K562 (cell line): ENCODE data around the gene SLC9A1. TPM values are rescaled to one million over a fixed set of nuclear protein-coding genes. Genes with fewer than 3 reads are reported as not detected.

Experiments used
- CBFA2T3 ChIP-seq: fragments of 450-650 bp; IDR thresholded peaks from 2 replicates; pipeline ENCODE4 v1.6.1; 2017
- DIDO1 ChIP-seq: fragments of 450-650 bp; IDR thresholded peaks from 2 replicates; pipeline ENCODE4 v1.6.1; 2016; ENCODE audit warnings: low read depth, missing biosample characterization, missing genetic modification characterization
- HMGN3 ChIP-seq: IDR thresholded peaks from 2 replicates; pipeline ENCODE4 v1.6.1; 2011; ENCODE audit warnings: borderline replicate concordance, low read depth, mild to moderate bottlenecking, mixed read lengths, low read length; ENCODE audit not compliant: insufficient read length; ENCODE audit errors: extremely low read depth
- SLC30A9 ChIP-seq: fragments of 250-450 bp; sonication (Bioruptor Pico); IDR thresholded peaks from 2 replicates; pipeline ENCODE4 v1.8.0; 2022; ENCODE audit warnings: mild to moderate bottlenecking, moderate library complexity
- SNIP1 ChIP-seq: fragments of 450-650 bp; IDR thresholded peaks from 2 replicates; pipeline ENCODE4 v1.7.1; 2017; ENCODE audit warnings: low read depth, mild to moderate bottlenecking
- SPI1 ChIP-seq: IDR thresholded peaks from 2 replicates; pipeline ENCODE4 v1.6.1; 2011; ENCODE audit warnings: low read depth, low read length, control low read depth, borderline replicate concordance
- STAG1 ChIP-seq: sonication (generic); formaldehyde crosslinking; IDR thresholded peaks from 2 replicates; pipeline ENCODE4 v1.5.0; 2020; ENCODE audit warnings: missing genetic modification reagents, borderline replicate concordance
- TCFL5 ChIP-seq: fragments of 250-450 bp; sonication (Bioruptor Pico); conservative IDR thresholded peaks from 2 replicates; pipeline ENCODE4 v1.6.1; 2021; ENCODE audit warnings: mild to moderate bottlenecking, moderate library complexity, matching md5 sums
- ZEB2 ChIP-seq: fragments of 450-650 bp; IDR thresholded peaks from 2 replicates; pipeline ENCODE4 v1.6.1; 2016
- ZKSCAN8 ChIP-seq: fragments of 200-800 bp; sonication (Bioruptor generic); IDR thresholded peaks from 2 replicates; pipeline ENCODE4 v1.6.1; 2016; ENCODE audit warnings: missing genetic modification characterization, missing compliant biosample characterization
- ZNF133 ChIP-seq: fragments of 250-450 bp; sonication (Bioruptor Pico); IDR thresholded peaks from 2 replicates; pipeline ENCODE4 v1.4.0; 2020; ENCODE audit warnings: mild to moderate bottlenecking
- ZNF354B ChIP-seq: fragments of 250-450 bp; sonication (Bioruptor Pico); IDR thresholded peaks from 2 replicates; pipeline ENCODE4 v1.4.0; 2020
- ZNF668 ChIP-seq: fragments of 250-450 bp; sonication (Bioruptor Pico); IDR thresholded peaks from 2 replicates; pipeline ENCODE4 v1.8.0; 2022; ENCODE audit warnings: mild to moderate bottlenecking, inconsistent platforms
- polyA plus RNA-seq, 8 experiments: library from polyadenylated mRNA; depleted of rRNA in 4 of 8; stranded (reverse) in 5 of 8; unstranded in 3 of 8; fragments of >200 nt; fragmentation: Nextera tagmentation in 2 of 8; fragmentation: Illumina TruSeq in 1 of 8; extraction: Ambion mirVana in 2 of 8; extraction: Trizol in 1 of 8; gene quantifications; 2 replicates each; pipeline versions ENCODE4 v1.2.1 to v1.2.3, GENCODE V29; 2011 to 2014; ENCODE audit warnings: inconsistent platforms in 1 of 8, missing spikeins in 1 of 8
- total RNA-seq, 7 experiments: library from RNA; depleted of rRNA in 6 of 7; stranded (reverse); fragments of >200 nt in 6 of 7; fragmentation: Illumina TruSeq in 2 of 7; extraction: Trizol in 2 of 7; gene quantifications; 2 replicates each; pipeline versions ENCODE4 v1.2.1 to v1.2.3, GENCODE V29; 2011 to 2021; ENCODE audit warnings: low replicate concordance in 1 of 7
- TF ChIP-seq, protein P1 (sequence below): fragments of 250-450 bp; sonication (Bioruptor Pico); IDR thresholded peaks from 2 replicates; pipeline ENCODE4 v1.6.1; 2021; ENCODE audit warnings: mild to moderate bottlenecking
- TF ChIP-seq, protein P2 (sequence below): IDR thresholded peaks from 2 replicates; pipeline ENCODE4 v1.6.1; 2016; ENCODE audit warnings: missing genetic modification characterization, missing compliant biosample characterization
- TF ChIP-seq, protein P3 (sequence below): fragments of 450-650 bp; formaldehyde crosslinking; IDR thresholded peaks from 2 replicates; pipeline ENCODE4 v1.4.0; 2022; ENCODE audit warnings: mild to moderate bottlenecking, moderate library complexity
- TF ChIP-seq, protein P4 (sequence below): sonication (generic); formaldehyde crosslinking; IDR thresholded peaks from 2 replicates; pipeline ENCODE4 v1.8.1; 2023; ENCODE audit warnings: mild to moderate bottlenecking, missing genetic modification reagents
- TF ChIP-seq, protein P5 (sequence below), 3 experiments: fragments of 200-800 bp in 1 of 3; sonication (Bioruptor generic) in 1 of 3; sonication (generic) in 1 of 3; formaldehyde crosslinking in 1 of 3; IDR thresholded peaks; 2 replicates each; pipeline versions ENCODE4 v1.6.1 to v1.8.0; 2016 to 2022; ENCODE audit warnings: mild to moderate bottlenecking in 2 of 3, missing compliant biosample characterization in 2 of 3, missing genetic modification characterization in 2 of 3, missing genetic modification reagents in 1 of 3
- TF ChIP-seq, protein P6 (sequence below), 2 experiments: IDR thresholded peaks in 1 of 2; conservative IDR thresholded peaks in 1 of 2; 2 replicates each; pipeline ENCODE4 v1.6.1; 2016; ENCODE audit warnings: low read depth in 2 of 2, mild to moderate bottlenecking in 1 of 2, missing compliant biosample characterization in 1 of 2, missing genetic modification characterization in 1 of 2, moderate library complexity in 1 of 2

Gene SLC9A1
- total and polyA plus RNA-seq, 9 of the 15 experiments (the other 6 are each of a cell fraction or from before 2014, with no cell fraction given), result 0.59 to 14.4 (median 2.0) TPM

DNA sequence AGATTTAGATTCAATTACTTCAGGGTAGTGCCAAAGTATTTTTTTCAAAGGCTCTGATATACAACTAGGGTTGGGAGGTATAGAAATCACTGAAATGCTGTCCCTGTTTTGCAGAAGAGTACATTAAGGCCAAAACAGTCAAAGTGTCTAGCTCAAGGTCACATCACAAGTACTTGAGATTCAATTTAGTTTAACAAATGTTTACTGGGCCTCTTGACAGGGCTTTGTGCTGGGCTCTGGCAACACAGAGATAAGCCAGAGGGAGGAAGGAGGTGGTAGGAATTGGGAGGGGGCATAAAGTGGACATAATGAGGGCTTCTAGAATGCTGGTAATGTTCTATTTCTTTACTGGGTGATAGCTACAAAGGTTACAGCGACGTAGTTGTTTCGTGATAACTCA is 2.3 kb upstream of the SLC9A1 start (continued):
- TF ChIP-seq, protein P1, sequence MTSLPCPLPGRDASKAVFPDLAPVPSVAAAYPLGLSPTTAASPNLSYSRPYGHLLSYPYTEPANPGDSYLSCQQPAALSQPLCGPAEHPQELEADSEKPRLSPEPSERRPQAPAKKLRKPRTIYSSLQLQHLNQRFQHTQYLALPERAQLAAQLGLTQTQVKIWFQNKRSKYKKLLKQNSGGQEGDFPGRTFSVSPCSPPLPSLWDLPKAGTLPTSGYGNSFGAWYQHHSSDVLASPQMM, result no peak
- TF ChIP-seq SPI1, result peak; percentile 51; the same call in 1 of the 2 replicates
- TF ChIP-seq STAG1 (CRISPR knock-in tag), result no peak
- TF ChIP-seq ZNF133, result no peak
- TF ChIP-seq SLC30A9 (CRISPR knock-in tag), result no peak
- TF ChIP-seq HMGN3, result no peak
- TF ChIP-seq, protein P2, sequence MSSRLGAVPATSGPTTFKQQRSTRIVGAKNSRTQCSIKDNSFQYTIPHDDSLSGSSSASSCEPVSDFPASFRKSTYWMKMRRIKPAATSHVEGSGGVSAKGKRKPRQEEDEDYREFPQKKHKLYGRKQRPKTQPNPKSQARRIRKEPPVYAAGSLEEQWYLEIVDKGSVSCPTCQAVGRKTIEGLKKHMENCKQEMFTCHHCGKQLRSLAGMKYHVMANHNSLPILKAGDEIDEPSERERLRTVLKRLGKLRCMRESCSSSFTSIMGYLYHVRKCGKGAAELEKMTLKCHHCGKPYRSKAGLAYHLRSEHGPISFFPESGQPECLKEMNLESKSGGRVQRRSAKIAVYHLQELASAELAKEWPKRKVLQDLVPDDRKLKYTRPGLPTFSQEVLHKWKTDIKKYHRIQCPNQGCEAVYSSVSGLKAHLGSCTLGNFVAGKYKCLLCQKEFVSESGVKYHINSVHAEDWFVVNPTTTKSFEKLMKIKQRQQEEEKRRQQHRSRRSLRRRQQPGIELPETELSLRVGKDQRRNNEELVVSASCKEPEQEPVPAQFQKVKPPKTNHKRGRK, result no peak
- TF ChIP-seq TCFL5 (CRISPR knock-in tag), result no peak
- TF ChIP-seq CBFA2T3, result peak; percentile 92
- no peak for TF ChIP-seq ZNF668
- TF ChIP-seq ZEB2, result no peak
- TF ChIP-seq, protein P3, sequence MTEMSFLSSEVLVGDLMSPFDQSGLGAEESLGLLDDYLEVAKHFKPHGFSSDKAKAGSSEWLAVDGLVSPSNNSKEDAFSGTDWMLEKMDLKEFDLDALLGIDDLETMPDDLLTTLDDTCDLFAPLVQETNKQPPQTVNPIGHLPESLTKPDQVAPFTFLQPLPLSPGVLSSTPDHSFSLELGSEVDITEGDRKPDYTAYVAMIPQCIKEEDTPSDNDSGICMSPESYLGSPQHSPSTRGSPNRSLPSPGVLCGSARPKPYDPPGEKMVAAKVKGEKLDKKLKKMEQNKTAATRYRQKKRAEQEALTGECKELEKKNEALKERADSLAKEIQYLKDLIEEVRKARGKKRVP, result no peak
- TF ChIP-seq, protein P4, sequence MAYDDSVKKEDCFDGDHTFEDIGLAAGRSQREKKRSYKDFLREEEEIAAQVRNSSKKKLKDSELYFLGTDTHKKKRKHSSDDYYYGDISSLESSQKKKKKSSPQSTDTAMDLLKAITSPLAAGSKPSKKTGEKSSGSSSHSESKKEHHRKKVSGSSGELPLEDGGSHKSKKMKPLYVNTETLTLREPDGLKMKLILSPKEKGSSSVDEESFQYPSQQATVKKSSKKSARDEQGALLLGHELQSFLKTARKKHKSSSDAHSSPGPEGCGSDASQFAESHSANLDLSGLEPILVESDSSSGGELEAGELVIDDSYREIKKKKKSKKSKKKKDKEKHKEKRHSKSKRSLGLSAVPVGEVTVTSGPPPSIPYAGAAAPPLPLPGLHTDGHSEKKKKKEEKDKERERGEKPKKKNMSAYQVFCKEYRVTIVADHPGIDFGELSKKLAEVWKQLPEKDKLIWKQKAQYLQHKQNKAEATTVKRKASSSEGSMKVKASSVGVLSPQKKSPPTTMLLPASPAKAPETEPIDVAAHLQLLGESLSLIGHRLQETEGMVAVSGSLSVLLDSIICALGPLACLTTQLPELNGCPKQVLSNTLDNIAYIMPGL, result no peak
- TF ChIP-seq ZKSCAN8, result no peak
- TF ChIP-seq DIDO1 (tag), result no peak
- TF ChIP-seq, protein P5, sequence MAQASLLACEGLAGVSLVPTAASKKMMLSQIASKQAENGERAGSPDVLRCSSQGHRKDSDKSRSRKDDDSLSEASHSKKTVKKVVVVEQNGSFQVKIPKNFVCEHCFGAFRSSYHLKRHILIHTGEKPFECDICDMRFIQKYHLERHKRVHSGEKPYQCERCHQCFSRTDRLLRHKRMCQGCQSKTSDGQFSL (CRISPR knock-in tag; IDR thresholded peaks at IDR 0.05), result no peak
- TF ChIP-seq, protein P5 (tag; IDR thresholded peaks at IDR 0.05), result no peak
- no peak for TF ChIP-seq ZNF354B (CRISPR knock-in tag)
- no peak for TF ChIP-seq SNIP1
- TF ChIP-seq, protein P6, sequence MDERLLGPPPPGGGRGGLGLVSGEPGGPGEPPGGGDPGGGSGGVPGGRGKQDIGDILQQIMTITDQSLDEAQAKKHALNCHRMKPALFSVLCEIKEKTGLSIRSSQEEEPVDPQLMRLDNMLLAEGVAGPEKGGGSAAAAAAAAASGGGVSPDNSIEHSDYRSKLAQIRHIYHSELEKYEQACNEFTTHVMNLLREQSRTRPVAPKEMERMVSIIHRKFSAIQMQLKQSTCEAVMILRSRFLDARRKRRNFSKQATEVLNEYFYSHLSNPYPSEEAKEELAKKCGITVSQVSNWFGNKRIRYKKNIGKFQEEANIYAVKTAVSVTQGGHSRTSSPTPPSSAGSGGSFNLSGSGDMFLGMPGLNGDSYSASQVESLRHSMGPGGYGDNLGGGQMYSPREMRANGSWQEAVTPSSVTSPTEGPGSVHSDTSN (CRISPR knock-in tag; IDR thresholded peaks at IDR 0.05; ENCODE audit: low read depth), result no peak
- TF ChIP-seq, protein P6 (tag; conservative IDR thresholded peaks at IDR 0.05; ENCODE audit: low read depth), result peak; percentile 77
